Endothelial cell of umbilical vein (primary cell): Measurements from ENCODE around the gene TMEM174. TPM values are rescaled to one million over a fixed set of nuclear protein-coding genes. Genes with fewer than 3 reads are reported as not detected.
"Not testable (repeated sequence)": the region's sequence is repeated elsewhere in the genome, so short reads cannot be mapped to it uniquely, and the experiment has no call there.

Source experiments
- BruUV-seq: library from RNA; stranded (reverse); fragments of 400-500 nt; replicated peaks from 2 replicates; lab custom pipeline; 2021; lab: Mats Ljungman, UMichigan
- CTCF ChIA-PET: fragments of 300-600, 350-600 bp; sonication (Branson Sonifier 250); formaldehyde crosslinking; loops from one replicate; lab custom pipeline; 2021; ENCODE audit warnings: antibody characterized with exemption, inconsistent platforms; lab: Charles Lee
- POLR2A ChIA-PET: fragments of 300-600, 350-600 bp; sonication (Branson Sonifier 250); formaldehyde crosslinking; loops from one replicate; lab custom pipeline; 2021; ENCODE audit warnings: antibody characterized with exemption, inconsistent platforms; lab: Charles Lee
- DNase-seq: peaks from one replicate; pipeline ENCODE4 v3.0.0-alpha.2; 2011; ENCODE audit warnings: low read depth, low spot score
- FAIRE-seq: peaks from 2 replicates; lab custom pipeline; 2011; peaks lifted over from hg19 to GRCh38; lab: Jason Lieb, UNC
- H2AFZ ChIP-seq: 2 replicates; pipeline ENCODE4 v1.6.0; 2012; ENCODE audit warnings: low read depth, low read length, control low read depth, inconsistent platforms
- H3K27ac ChIP-seq: 2 replicates; pipeline ENCODE4 v1.5.1; 2011; ENCODE audit warnings: low read depth, mild to moderate bottlenecking, control low read depth, low read length, moderate library complexity; ENCODE audit not compliant: insufficient read depth
- H3K27me3 ChIP-seq, 2 experiments: 2 replicates each; pipeline versions ENCODE4 v1.6.0 to v1.6.1; 2011; ENCODE audit warnings: low read length in 2 of 2, mixed read lengths in 1 of 2; ENCODE audit not compliant: control insufficient read depth in 2 of 2, insufficient read depth in 2 of 2
- H3K36me3 ChIP-seq, 2 experiments: 2 replicates in 1 of 2; 3 replicates in 1 of 2; pipeline ENCODE4 v1.5.1; 2011; ENCODE audit warnings: low read length in 2 of 2, mild to moderate bottlenecking in 1 of 2, moderate library complexity in 1 of 2; ENCODE audit not compliant: control insufficient read depth in 2 of 2, insufficient read depth in 2 of 2; ENCODE audit errors: extremely low read depth in 1 of 2
- H3K4me1 ChIP-seq: 3 replicates; pipeline ENCODE4 v1.5.1; 2011; ENCODE audit warnings: mild to moderate bottlenecking, low read length; ENCODE audit not compliant: control insufficient read depth, insufficient read depth; ENCODE audit errors: extremely low read depth
- H3K4me2 ChIP-seq: 2 replicates; pipeline ENCODE4 v1.6.1; 2011; ENCODE audit warnings: low read length, control low read depth, mixed read lengths; ENCODE audit not compliant: insufficient read depth
- H3K4me3 ChIP-seq, 3 experiments: fragments of 200-600 bp in 1 of 3; sonication (generic), shearing (Covaris generic) in 1 of 3; replicated peaks in 1 of 3; 2 replicates each; pipeline ENCODE4 v1.5.1; 2011 to 2016; ENCODE audit warnings: control low read depth in 3 of 3, low read length in 3 of 3, mild to moderate bottlenecking in 2 of 3, inconsistent platforms in 1 of 3, low read depth in 1 of 3, moderate library complexity in 1 of 3; ENCODE audit not compliant: insufficient read depth in 1 of 3
- H3K79me2 ChIP-seq: 2 replicates; pipeline ENCODE4 v1.6.0; 2012; ENCODE audit warnings: low read length, inconsistent platforms; ENCODE audit not compliant: control insufficient read depth, insufficient read depth
- H3K9ac ChIP-seq: replicated peaks from 2 replicates; pipeline ENCODE3; 2011; ENCODE audit warnings: low read length, control low read depth; ENCODE audit not compliant: insufficient read depth; ENCODE audit errors: extremely low read depth
- H3K9me1 ChIP-seq: replicated peaks from 3 replicates; pipeline ENCODE4 v1.6.0; 2011; ENCODE audit warnings: mild to moderate bottlenecking, low read length; ENCODE audit not compliant: control insufficient read depth, insufficient read depth; ENCODE audit errors: extremely low read depth
- H3K9me3 ChIP-seq: replicated peaks from 2 replicates; pipeline ENCODE4 v1.5.1; 2012; ENCODE audit warnings: low read length, inconsistent platforms; ENCODE audit not compliant: control insufficient read depth, insufficient read depth
- H4K20me1 ChIP-seq: replicated peaks from 2 replicates; pipeline ENCODE3; 2011; ENCODE audit warnings: mild to moderate bottlenecking, low read length; ENCODE audit not compliant: control insufficient read depth, insufficient read depth; ENCODE audit errors: extremely low read depth
- EZH2 ChIP-seq: IDR thresholded peaks from 2 replicates; pipeline ENCODE4 v1.6.1; 2012; ENCODE audit warnings: borderline replicate concordance, low read depth, mild to moderate bottlenecking, moderate library complexity, low read length, inconsistent platforms; ENCODE audit not compliant: severe bottlenecking
- FOS ChIP-seq: IDR thresholded peaks from 2 replicates; pipeline ENCODE4 v1.6.1; 2011; ENCODE audit warnings: mild to moderate bottlenecking, low read length, moderate library complexity, borderline replicate concordance; ENCODE audit not compliant: insufficient read depth
- GATA2 ChIP-seq: IDR thresholded peaks from 2 replicates; pipeline ENCODE4 v1.7.0; 2011; ENCODE audit warnings: low read depth, mild to moderate bottlenecking, moderate library complexity, mixed read lengths, low read length; ENCODE audit not compliant: insufficient read length, insufficient read depth
- JUN ChIP-seq: IDR thresholded peaks from 2 replicates; pipeline ENCODE4 v1.6.1; 2011; ENCODE audit warnings: borderline replicate concordance, low read depth; ENCODE audit not compliant: insufficient read length, insufficient read depth
- MYC ChIP-seq: IDR thresholded peaks from one replicate; pipeline ENCODE4 v1.6.1; 2011; ENCODE audit warnings: mild to moderate bottlenecking, low read depth, low read length
- POLR2A ChIP-seq: IDR thresholded peaks from 2 replicates; pipeline ENCODE4 v1.6.1; 2012; ENCODE audit warnings: low read depth, mild to moderate bottlenecking, control low read depth, low read length
- POLR2AphosphoS5 ChIP-seq: IDR thresholded peaks from 2 replicates; pipeline ENCODE4 v1.6.1; 2012; ENCODE audit warnings: low read depth, mild to moderate bottlenecking, control low read depth, low read length, moderate library complexity; ENCODE audit not compliant: insufficient read depth
- dilution Hi-C: fragments of 300-500 bp; cut with MboI; formaldehyde crosslinking; loops from one replicate; pipeline ENCODE4 v1.15.0; 2019; ENCODE audit warnings: low sequenced_read_pairs; ENCODE audit not compliant: extremely low pct_ligation_motif_present
- intact Hi-C: fragments of 100-400 bp; cut with micrococcal nuclease; formaldehyde crosslinking; loops from one replicate; pipeline ENCODE4 v1.10.0; 2022
- polyA plus RNA-seq, 4 experiments: library from polyadenylated mRNA; depleted of rRNA in 3 of 4; stranded (reverse) in 3 of 4; unstranded in 1 of 4; fragments of >200 nt; gene quantifications; 2 replicates each; pipeline versions ENCODE4 v1.2.1 to v1.2.3, GENCODE V29; 2011 to 2012; ENCODE audit warnings: missing spikeins in 1 of 4
- total RNA-seq: library from RNA; stranded (reverse); gene quantifications from 2 replicates; pipeline ENCODE4 v1.2.3, GENCODE V29; 2021
- TF ChIP-seq, protein P1 (sequence below): IDR thresholded peaks from 2 replicates; pipeline ENCODE4 v1.6.1; 2011; ENCODE audit not compliant: insufficient read depth, insufficient read length
- TF ChIP-seq, protein P2 (sequence below), 2 donors: IDR thresholded peaks; 1 replicate in 1 of 2; 2 replicates in 1 of 2; pipeline ENCODE4 v1.5.1; 2011; ENCODE audit warnings: low read length in 2 of 2, mild to moderate bottlenecking in 2 of 2, moderate library complexity in 2 of 2, control low read depth in 1 of 2, inconsistent platforms in 1 of 2, low read depth in 1 of 2; ENCODE audit not compliant: insufficient read depth in 1 of 2; ENCODE audit errors: extremely low read depth in 1 of 2

TMEM174 gene
- total and polyA plus RNA-seq, 2 donors (not counting 3 experiments of a cell fraction or from before 2014, with no cell fraction given) = not detected

DNA sequence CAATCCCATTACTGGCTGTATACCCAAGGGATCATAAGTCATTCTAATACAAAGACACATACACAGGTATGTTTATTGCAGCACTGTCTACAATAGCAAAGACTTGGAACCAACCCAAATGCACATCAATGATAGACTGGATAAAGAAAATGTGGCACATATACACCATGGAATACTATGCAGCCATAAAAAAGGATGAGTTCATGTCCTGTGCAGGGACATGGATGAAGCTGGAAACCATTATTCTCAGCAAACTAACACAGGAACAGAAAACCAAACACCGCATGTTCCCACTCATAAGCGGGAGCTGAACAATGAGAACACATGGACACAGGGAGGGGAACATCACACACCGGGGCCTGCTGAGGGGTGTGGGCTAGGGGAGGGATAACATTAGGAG is 39.7 kb downstream of the TMEM174 start:
- FAIRE-seq, H3K36me3 ChIP-seq, H3K9ac ChIP-seq, H3K4me3 ChIP-seq, CTCF ChIA-PET, H3K79me2 ChIP-seq, BruUV-seq, POLR2A ChIA-PET, dilution Hi-C loops, intact Hi-C loops, H3K27ac ChIP-seq, H3K9me1 ChIP-seq, DNase-seq, H4K20me1 ChIP-seq, H3K4me2 ChIP-seq, H2AFZ ChIP-seq, H3K4me1 ChIP-seq, H3K9me3 ChIP-seq: not testable (repeated sequence)
- H3K27me3 ChIP-seq = peaks cover 35% of the 10 kb centered on the region in 2 experiments

DNA sequence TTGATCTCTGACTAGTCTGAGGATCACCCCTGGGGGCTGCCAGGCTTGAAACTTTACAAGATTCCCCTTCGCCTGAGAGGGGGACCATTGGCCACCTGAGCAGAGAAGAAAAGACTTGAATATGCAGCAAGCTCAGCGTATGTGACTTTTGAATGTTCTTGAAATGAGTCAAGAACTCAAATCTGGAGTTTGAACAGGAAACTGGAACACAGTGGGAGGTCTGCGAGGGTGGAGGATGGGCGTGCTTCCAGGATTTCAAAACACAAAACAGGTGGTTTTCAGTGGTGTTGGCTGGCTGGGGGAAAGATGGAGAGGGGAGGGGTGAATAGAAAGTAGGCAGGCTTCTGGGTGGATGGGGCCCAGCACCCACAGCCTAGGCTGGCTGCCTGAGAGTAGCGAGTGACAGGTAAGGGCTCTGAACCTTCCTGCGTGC is 40.6 kb downstream of the TMEM174 start:
- Histone ChIP-seq H3K27ac (no peak overlapping the region), H3K27me3 (peaks cover 36 to 44% of the 10 kb centered on the region in 2 experiments), H4K20me1 (no peaks in the 10 kb centered on the region), H3K36me3 (no peaks in the 10 kb centered on the region), H3K9ac (no peak overlapping the region), H3K9me1 (no peaks in the 10 kb centered on the region), H3K4me2 (no peak overlapping the region), H3K79me2 (no peaks in the 10 kb centered on the region), H2AFZ (no peak overlapping the region), H3K9me3 (no peaks in the 10 kb centered on the region), H3K4me1 (peaks cover 4% of the 10 kb centered on the region), H3K4me3 (no peak overlapping the region)
- ChIA-PET CTCF (interaction anchor here (5.6 kb wide), 1 partner anchor 236 kb away, joined by 277 read pairs; the partner anchor contains the start of gene FOXD1), POLR2A (no interaction called here)
- BruUV-seq = no TSS peak
- TF ChIP-seq EZH2 (no peak), POLR2AphosphoS5 (no peak), POLR2A (no peak), GATA2 (no peak), MYC (no peak), JUN (no peak), FOS (no peak)
- TF ChIP-seq, protein P1, sequence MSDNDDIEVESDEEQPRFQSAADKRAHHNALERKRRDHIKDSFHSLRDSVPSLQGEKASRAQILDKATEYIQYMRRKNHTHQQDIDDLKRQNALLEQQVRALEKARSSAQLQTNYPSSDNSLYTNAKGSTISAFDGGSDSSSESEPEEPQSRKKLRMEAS = no peak
- TF ChIP-seq, protein P2, sequence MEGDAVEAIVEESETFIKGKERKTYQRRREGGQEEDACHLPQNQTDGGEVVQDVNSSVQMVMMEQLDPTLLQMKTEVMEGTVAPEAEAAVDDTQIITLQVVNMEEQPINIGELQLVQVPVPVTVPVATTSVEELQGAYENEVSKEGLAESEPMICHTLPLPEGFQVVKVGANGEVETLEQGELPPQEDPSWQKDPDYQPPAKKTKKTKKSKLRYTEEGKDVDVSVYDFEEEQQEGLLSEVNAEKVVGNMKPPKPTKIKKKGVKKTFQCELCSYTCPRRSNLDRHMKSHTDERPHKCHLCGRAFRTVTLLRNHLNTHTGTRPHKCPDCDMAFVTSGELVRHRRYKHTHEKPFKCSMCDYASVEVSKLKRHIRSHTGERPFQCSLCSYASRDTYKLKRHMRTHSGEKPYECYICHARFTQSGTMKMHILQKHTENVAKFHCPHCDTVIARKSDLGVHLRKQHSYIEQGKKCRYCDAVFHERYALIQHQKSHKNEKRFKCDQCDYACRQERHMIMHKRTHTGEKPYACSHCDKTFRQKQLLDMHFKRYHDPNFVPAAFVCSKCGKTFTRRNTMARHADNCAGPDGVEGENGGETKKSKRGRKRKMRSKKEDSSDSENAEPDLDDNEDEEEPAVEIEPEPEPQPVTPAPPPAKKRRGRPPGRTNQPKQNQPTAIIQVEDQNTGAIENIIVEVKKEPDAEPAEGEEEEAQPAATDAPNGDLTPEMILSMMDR (IDR thresholded peaks at IDR 0.05; ENCODE audit: extremely low read depth in 1 of 2, insufficient read depth in 1 of 2, low read depth in 1 of 2, low read length in 2 of 2) = no peak
- DNase-seq = no peak
- intact Hi-C loops = no loop called here
- dilution Hi-C loops = no loop called here
- FAIRE-seq = no peak
